Activated CD4-positive, alpha-beta T cell treated with anti-CD3 and anti-CD28 coated beads, Interleukin-2, Interleukin-6, amounts not matched to agents 100 ng/mL and 50 ng/mL, durations not matched to agents 16 hours and 8 hours (primary cell): ENCODE results near the gene PSMA6.
"Not testable (repeated sequence)": the region's sequence is repeated elsewhere in the genome, so short reads cannot be mapped to it uniquely, and the experiment has no call there.

Source experiments
- DNase-seq: peaks from one replicate; pipeline ENCODE4 v3.0.0-alpha.2; 2020

The PSMA6 gene

GRCh38 chr14:35326375-35326774, 34.2 kb downstream of the PSMA6 start:
- no peak for DNase-seq

GRCh38 chr14:35331605-35332516, 39.7 kb downstream of the PSMA6 start:
- no peak for DNase-seq

DNA sequence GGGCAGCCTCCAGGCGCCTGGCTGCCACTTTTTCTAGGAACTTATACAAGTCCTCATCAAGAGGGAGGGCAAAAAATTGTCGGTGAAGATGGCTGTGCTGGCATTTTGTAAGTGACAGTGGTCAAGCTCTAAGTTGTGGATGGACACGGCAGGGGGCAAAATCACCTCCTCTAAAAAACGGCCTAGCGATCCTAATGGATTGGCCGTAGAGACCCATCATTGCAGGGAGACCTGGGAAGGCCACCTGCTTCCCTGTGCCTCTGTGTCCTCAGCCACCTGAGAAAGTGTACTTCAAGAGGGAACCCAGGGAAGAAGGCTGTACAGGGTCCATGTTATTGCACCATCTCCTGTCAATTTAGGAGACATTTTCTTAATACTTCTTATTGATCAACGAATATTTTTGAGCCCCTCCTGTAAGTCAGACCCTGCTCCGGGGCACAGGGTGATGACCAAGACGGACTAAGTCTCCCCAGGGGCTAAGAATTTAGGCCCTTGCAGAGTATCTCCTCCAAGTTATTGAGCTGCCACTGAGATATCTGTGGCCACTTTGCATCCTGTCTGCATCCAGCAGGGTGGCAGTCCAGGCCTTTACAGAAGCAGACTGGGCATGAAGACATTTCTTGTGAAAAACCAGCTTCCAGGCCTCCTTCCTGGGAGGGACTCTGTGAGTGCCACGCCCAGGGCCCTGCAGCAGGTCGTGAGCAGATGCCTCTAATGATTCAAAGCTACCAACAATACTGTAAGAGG, 40.5 kb downstream of the PSMA6 start:
- peak; percentile 77 for DNase-seq

DNA sequence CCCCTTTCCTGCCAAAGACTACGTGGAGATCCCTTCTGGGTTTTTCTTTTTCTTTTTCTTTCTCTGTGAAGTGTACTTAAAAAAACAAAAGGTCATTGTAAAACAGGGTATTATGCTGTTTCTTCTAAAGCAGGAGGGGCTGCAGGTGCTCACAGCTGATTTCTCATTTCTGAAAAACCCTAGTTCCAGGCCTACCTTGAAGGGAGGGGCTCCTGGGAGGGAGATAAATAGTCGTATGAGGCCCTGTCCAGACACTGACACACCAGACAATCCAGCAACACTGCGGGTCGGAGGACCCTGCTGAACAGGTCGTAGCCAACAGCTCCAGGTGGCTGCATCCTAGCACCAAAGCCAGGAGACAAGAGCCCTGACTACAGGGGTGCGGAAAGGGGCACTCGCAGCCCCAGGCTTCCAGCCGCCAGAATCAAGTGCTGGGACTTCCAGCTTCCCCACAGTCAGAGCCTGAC, 41.1 kb downstream of the PSMA6 start:
- DNase-seq: no peak

GRCh38 chr14:35333797-35334743, 41.9 kb downstream of the PSMA6 start:
- peak; percentile 67 for DNase-seq

DNA sequence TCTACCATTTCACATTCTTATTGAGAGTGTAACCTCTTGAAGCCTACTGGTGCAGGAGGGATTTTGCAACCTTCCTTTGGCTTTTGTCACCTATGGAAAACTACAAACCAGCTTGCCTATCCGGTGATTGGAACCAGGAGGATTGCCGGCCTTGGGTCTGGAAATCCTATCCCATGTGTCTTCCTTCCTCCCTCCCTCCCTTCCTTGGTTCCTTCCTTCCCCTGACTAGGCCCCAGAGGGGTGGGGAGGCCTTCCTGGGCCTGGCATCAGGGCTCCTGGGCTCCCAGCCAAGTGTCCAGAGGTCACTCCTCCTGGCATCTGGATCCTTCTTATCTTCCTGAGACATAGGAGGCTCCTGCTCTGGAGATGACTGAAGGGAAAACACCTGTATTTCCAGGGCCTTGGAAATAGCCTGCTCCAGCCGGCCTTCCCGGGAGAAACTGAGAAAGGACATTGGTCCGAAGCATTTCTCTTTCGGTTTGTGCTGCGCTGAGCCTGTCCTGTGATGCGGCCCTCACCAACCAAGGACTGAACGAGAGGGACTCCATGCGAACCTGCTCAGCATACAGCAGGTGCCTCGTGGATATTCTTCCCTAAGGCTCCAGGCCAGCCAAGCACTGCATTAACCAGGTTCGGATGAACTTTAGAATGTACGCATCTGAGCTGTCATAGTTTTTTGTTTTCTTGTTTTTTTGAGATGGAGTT, 43.4 kb downstream of the PSMA6 start:
- no peak for DNase-seq

DNA sequence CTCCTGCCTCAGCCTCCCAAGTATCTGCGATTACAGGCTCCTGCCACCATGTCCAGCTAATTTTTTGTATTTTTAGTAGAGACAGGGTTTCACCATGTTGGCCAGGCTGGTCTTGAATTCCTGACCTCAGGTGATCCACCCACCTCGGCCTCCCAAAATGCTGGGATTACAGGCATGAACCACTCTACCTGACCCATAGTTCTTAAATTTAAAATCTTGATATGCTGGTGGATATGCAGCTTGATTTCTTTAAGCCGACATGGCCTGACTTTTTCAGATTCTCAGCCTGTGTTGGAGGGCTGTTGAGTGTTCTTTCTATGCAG, 44.0 kb downstream of the PSMA6 start:
- DNase-seq: not testable (repeated sequence)

GRCh38 chr14:35336494-35337268, 44.5 kb downstream of the PSMA6 start:
- no peak for DNase-seq

DNA sequence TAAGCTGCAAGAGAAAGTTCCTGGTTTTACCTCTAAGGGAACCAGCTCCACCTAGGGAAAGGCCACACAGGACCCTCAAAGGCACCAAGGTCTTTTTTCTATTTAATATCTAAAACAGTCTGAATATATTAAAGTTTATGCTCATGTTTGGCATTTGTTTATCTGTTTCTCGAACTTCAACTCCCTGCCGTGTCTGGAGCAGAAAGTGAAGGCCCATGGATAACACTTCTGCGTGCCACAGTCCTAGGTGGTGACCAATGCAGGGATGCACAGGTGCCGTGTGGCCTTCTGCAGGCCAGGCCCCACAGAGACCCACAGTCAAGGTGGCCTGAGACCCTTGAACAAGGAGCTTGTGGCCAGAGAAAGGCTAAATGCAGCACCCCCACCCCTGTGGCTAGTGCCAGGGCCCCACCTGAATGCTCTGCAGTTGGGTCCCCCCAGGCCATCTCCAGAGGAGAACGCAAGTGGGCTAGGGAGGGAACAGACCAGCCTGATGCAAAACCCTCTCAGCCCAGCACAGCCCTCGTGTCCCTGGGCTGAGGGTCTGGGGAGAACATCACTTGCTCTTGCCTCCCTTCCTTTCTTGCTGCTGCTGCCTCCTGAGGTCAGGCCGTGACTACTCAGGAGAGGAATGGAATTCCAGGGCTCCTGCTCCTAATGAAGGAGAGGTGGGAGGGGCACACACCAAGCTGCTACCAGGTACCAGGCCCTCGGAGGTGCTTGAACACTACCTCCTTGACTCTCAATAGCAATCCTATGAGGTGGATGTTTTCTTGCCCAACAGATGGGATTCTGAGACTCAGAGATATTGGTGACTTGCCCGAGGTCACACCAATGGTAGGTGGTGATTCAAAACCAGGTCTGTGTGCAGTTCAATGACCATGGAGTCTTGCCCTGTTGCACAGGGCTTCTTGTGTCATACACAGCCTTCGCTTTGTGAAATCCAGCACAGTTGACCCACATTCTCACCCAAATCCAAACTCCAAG, 45.4 kb downstream of the PSMA6 start:
- no peak for DNase-seq

DNA sequence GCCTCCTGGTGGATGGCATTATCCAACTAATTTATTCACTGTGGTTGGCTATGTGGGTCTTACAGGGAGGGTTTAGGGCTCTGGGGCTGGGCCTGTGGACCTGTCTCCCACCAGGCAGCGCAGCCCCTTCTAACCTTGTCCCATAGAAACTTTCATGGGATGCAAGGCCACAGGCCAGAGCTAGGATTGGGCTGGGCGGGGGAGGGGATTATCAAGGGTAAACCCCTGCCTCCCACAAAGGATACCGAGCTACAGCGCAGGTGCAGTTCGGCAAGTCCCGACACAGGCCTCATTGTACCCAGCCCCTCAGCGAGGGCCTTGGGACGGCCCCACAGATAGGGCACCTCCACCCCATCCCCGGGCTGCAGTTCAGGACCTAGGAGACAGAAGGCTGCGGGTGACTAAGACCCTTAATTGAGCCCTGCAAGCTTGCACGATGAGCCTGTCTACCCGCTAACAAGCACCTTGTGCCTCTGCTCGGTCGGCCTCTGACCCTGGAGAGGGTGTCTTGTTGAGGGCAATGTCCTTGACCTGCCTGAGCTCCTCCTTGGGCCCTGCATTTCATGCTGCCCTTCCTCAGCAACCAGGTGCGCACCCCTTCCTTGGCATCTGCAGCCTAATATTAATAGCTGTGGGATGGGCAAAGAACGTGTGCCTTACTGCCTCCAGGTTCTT, 46.7 kb downstream of the PSMA6 start:
- no peak for DNase-seq

DNA sequence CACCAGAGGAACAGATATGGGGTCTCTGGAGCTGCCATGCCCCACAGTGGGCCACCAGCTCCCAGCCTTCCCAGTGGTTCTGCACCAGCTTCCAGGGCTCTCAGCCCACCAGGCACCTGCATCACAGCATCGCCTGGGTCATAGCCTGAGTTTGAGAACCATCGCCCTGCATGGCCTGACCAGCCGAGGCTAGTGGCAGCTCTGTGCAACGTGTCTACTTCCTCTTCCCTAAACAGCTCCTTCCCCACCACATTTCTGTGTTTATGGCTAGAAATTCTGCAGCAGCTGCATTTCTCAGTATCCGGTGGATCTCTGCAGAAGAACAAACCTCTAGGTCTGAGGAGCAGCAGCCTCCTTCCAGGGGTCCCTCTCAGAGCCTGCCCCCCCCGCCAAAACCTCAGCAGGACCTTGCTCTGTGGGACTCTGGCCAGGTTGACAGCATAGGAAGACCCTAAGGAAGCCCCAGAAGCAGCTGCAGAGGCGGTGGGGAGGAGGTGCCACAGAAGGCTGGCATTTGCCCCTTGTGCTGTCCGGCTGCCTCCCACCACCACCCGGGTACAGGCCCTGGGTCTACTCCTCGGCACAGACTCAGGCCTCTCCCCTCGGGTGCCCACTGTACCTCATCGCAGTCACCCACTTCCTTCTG, 47.7 kb downstream of the PSMA6 start:
- no peak for DNase-seq

- no peak for DNase-seq
Observed at GRCh38 chr14:35340616-35341453, 48.7 kb downstream of the PSMA6 start.

DNA sequence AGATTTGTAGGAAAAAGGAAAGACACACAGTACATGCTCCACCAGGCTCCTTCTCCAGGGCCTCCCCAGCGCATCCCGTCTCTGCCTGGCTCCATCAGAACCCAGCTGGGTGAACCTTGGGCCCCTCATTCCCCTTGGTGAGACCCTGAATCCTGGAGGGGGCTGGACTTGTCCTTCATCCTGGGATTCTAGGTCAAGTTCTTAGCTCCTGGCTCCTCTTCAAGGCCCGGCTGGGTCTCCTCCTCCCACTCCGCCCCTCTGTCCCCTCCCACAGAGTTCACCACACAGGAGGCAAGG, 49.2 kb downstream of the PSMA6 start:
- DNase-seq: no peak

- peak; percentile 44 for DNase-seq
Observed at GRCh38 chr14:35341751-35342488, 49.7 kb downstream of the PSMA6 start.

- DNase-seq: no peak
Observed at GRCh38 chr14:35342489-35343010, 50.4 kb downstream of the PSMA6 start.

- no peak for DNase-seq
Observed at GRCh38 chr14:35343702-35344101, 51.5 kb downstream of the PSMA6 start.

- DNase-seq: no peak
Observed at GRCh38 chr14:35344107-35344807, 52.1 kb downstream of the PSMA6 start.
